H9 (cell line): ENCODE data around the gene LENG9. TPM values are rescaled to one million over a fixed set of nuclear protein-coding genes. Genes with fewer than 3 reads are reported as not detected.

ENCODE experiments used
- DNase-seq: peaks from one replicate; pipeline ENCODE4 v3.0.0-alpha.2; 2017
- H2AFZ ChIP-seq: one replicate; pipeline ENCODE4 v1.6.1; 2013; ENCODE audit warnings: mild to moderate bottlenecking, low read length, control low read depth, moderate library complexity
- H2AK5ac ChIP-seq: 2 replicates; pipeline ENCODE4 v1.6.1; 2013; ENCODE audit warnings: low read length, control low read depth, mixed read lengths; ENCODE audit not compliant: insufficient read length
- H2BK120ac ChIP-seq: one replicate; pipeline ENCODE4 v1.6.1; 2013; ENCODE audit warnings: low read depth, mild to moderate bottlenecking, low read length, control low read depth, inconsistent platforms; ENCODE audit not compliant: poor library complexity, severe bottlenecking
- H2BK12ac ChIP-seq: 2 replicates; pipeline ENCODE4 v1.6.1; 2013; ENCODE audit warnings: low read length, control low read depth, mixed read lengths, low read depth; ENCODE audit not compliant: insufficient read length
- H2BK15ac ChIP-seq: 2 replicates; pipeline ENCODE4 v1.6.1; 2013; ENCODE audit warnings: low read depth, low read length, control low read depth
- H2BK20ac ChIP-seq: one replicate; pipeline ENCODE4 v1.6.1; 2013; ENCODE audit warnings: low read depth, mild to moderate bottlenecking, low read length, control low read depth, inconsistent platforms; ENCODE audit not compliant: poor library complexity, severe bottlenecking
- H2BK5ac ChIP-seq: 2 replicates; pipeline ENCODE4 v1.6.1; 2013; ENCODE audit warnings: low read length, control low read depth, mixed read lengths; ENCODE audit not compliant: insufficient read length
- H3K14ac ChIP-seq: 2 replicates; pipeline ENCODE4 v1.6.1; 2013; ENCODE audit warnings: low read length, control low read depth; ENCODE audit not compliant: insufficient read depth
- H3K18ac ChIP-seq: 2 replicates; pipeline ENCODE4 v1.6.1; 2013; ENCODE audit warnings: low read depth, mild to moderate bottlenecking, mixed read lengths, low read length, control low read depth; ENCODE audit not compliant: insufficient read length
- H3K23ac ChIP-seq: 2 replicates; pipeline ENCODE4 v1.6.1; 2013; ENCODE audit warnings: low read length, control low read depth, mixed read lengths, low read depth; ENCODE audit not compliant: insufficient read length
- H3K23me2 ChIP-seq: 2 replicates; pipeline ENCODE4 v1.6.1; 2013; ENCODE audit warnings: low read depth, mild to moderate bottlenecking, mixed read lengths, low read length, control low read depth; ENCODE audit not compliant: insufficient read length, poor library complexity, severe bottlenecking
- H3K27ac ChIP-seq: 2 replicates; pipeline ENCODE4 v1.5.1; 2013; ENCODE audit warnings: low read length, control low read depth, mixed read lengths, low read depth; ENCODE audit not compliant: insufficient read length
- H3K27me3 ChIP-seq: 2 replicates; pipeline ENCODE4 v1.6.1; 2013; ENCODE audit warnings: low read length, control low read depth, inconsistent platforms; ENCODE audit not compliant: insufficient read depth
- H3K4ac ChIP-seq: 2 replicates; pipeline ENCODE4 v1.6.1; 2013; ENCODE audit warnings: low read depth, mild to moderate bottlenecking, control low read depth, inconsistent platforms, low read length, moderate library complexity
- H3K4me1 ChIP-seq: 2 replicates; pipeline ENCODE4 v1.6.1; 2013; ENCODE audit warnings: low read length, control low read depth, inconsistent platforms; ENCODE audit not compliant: insufficient read depth
- H3K4me2 ChIP-seq: 2 replicates; pipeline ENCODE4 v1.6.1; 2013; ENCODE audit warnings: low read length, control low read depth, mixed read lengths; ENCODE audit not compliant: insufficient read length, insufficient read depth
- H3K56ac ChIP-seq: 2 replicates; pipeline ENCODE4 v1.6.1; 2013; ENCODE audit warnings: low read depth, mild to moderate bottlenecking, mixed read lengths, low read length, control low read depth; ENCODE audit not compliant: insufficient read length
- H3K79me1 ChIP-seq: 2 replicates; pipeline ENCODE4 v1.6.1; 2013; ENCODE audit warnings: low read depth, mild to moderate bottlenecking, moderate library complexity, low read length, control low read depth, inconsistent platforms; ENCODE audit not compliant: insufficient read depth, poor library complexity, severe bottlenecking
- H3K79me2 ChIP-seq: 2 replicates; pipeline ENCODE4 v1.6.1; 2013; ENCODE audit warnings: low read length, control low read depth, inconsistent platforms; ENCODE audit not compliant: insufficient read depth
- H3K9ac ChIP-seq: 2 replicates; pipeline ENCODE4 v1.6.1; 2013; ENCODE audit warnings: low read length, control low read depth, mixed read lengths; ENCODE audit not compliant: insufficient read length; ENCODE audit errors: extremely low read depth
- H3K9me3 ChIP-seq: one replicate; pipeline ENCODE4 v1.6.1; 2013; ENCODE audit warnings: low read depth, low read length, inconsistent platforms; ENCODE audit not compliant: control insufficient read depth
- H3T11ph ChIP-seq: one replicate; pipeline ENCODE4 v1.6.1; 2013; ENCODE audit warnings: mild to moderate bottlenecking, low read length, control low read depth, inconsistent platforms
- H4K20me1 ChIP-seq: one replicate; pipeline ENCODE4 v1.6.1; 2013; ENCODE audit not compliant: control insufficient read depth, insufficient read length, insufficient read depth
- H4K5ac ChIP-seq: 2 replicates; pipeline ENCODE4 v1.6.1; 2013; ENCODE audit warnings: low read depth, mild to moderate bottlenecking, mixed read lengths, low read length, control low read depth; ENCODE audit not compliant: insufficient read length
- H4K8ac ChIP-seq: replicated peaks from 2 replicates; pipeline ENCODE4 v1.6.1; 2013; ENCODE audit warnings: low read length, control low read depth, mixed read lengths, low read depth; ENCODE audit not compliant: insufficient read length
- H4K91ac ChIP-seq: 2 replicates; pipeline ENCODE4 v1.6.1; 2013; ENCODE audit warnings: low read depth, mild to moderate bottlenecking, moderate library complexity, mixed read lengths, low read length, control low read depth; ENCODE audit not compliant: insufficient read length
- H3K27ac Mint-ChIP-seq, 3 experiments: 2 replicates in 2 of 3; 3 replicates in 1 of 3; pipeline ENCODE4 v1.8.0; 2020 to 2021; ENCODE audit warnings: mixed read lengths in 3 of 3, mild to moderate bottlenecking in 1 of 3, moderate library complexity in 1 of 3
- H3K27me3 Mint-ChIP-seq: 2 replicates; pipeline ENCODE4 v1.8.0; 2021; ENCODE audit warnings: low read depth, mild to moderate bottlenecking, moderate library complexity, mixed read lengths
- H3K36me3 Mint-ChIP-seq, 3 experiments: 2 replicates in 2 of 3; 3 replicates in 1 of 3; pipeline ENCODE4 v1.8.0; 2020 to 2021; ENCODE audit warnings: low read depth in 3 of 3, mixed read lengths in 3 of 3; ENCODE audit not compliant: insufficient read depth in 1 of 3
- H3K4me1 Mint-ChIP-seq, 2 experiments: 2 replicates each; pipeline ENCODE4 v1.8.0; 2020; ENCODE audit warnings: mixed read lengths in 2 of 2
- H3K4me3 Mint-ChIP-seq, 2 experiments: 2 replicates in 1 of 2; 3 replicates in 1 of 2; pipeline ENCODE4 v1.8.0; 2020 to 2021; ENCODE audit warnings: mild to moderate bottlenecking in 2 of 2, mixed read lengths in 2 of 2, moderate library complexity in 1 of 2
- H3K9me3 Mint-ChIP-seq, 2 experiments: 2 replicates in 1 of 2; 3 replicates in 1 of 2; pipeline ENCODE4 v1.8.0; 2020; ENCODE audit warnings: mild to moderate bottlenecking in 2 of 2, mixed read lengths in 2 of 2, moderate library complexity in 1 of 2
- CTCF ChIP-seq: fragments of 200-600 bp; sonication (generic); conservative IDR thresholded peaks from 3 replicates; pipeline ENCODE4 v1.8.0; 2021; ENCODE audit warnings: antibody characterized with exemption, mild to moderate bottlenecking
- WGBS: extraction: QIAGEN DNeasy Blood & Tissue Kit; methylation state at CpG from one replicate; pipeline ENCODE4 v1.1.7; 2013; ENCODE audit warnings: missing lambda C conversion rate, low lambda C conversion rate, mixed read lengths; ENCODE audit not compliant: insufficient read length; ENCODE audit errors: extremely low coverage; 5-methylcytosine and 5-hydroxymethylcytosine counted together
- total RNA-seq: library from RNA; stranded (reverse); gene quantifications from 2 replicates; pipeline ENCODE4 v1.2.1, GENCODE V29; 2021

LENG9 gene
- total RNA-seq, 1 experiment from 2014 or later = 3.8 TPM

DNA sequence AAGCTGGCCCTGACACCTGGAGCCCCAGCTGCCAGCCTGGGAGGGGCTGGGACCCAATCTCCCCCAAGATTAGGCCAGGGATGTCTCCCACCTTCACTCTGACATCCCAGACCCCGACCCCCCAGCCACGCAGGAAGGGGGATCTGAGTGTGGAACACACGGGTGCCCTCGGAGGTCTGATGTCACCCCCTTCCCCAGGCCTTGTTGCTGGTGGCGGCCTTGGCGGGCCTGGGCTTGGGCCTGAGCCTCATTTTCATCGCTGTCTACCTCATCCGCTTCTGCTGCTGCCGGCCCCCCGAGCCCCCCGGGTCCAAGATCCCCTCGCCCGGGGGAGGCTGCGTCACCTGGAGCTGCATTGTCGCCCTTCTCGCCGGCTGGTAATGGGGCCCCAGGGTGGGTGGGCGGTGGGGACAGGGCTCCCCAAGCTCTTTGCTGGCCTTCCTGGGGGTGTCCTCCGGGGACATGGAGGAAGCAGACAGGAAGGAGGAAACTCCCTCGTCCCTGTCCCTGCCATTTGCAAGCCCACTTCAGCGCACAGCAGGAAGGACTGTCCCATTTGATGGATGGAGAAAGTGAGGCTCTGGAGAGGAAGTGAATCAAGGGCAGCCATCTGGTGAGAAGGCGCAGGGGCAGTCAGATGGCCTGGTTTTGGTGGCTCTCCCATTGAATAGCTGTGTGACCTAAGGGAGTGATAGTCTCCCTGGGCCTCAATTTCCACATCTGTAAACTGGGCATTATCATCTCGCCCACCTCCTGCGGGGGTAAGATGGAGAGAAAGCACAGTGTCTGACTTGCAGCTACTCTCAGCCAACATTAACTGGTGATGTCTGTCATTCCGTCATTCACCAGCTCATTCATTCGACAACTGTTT, 44.4 kb downstream of the LENG9 start:
- no peak overlapping the region for H2AFZ ChIP-seq
- Mint-ChIP-seq H3K4me1 (peaks cover 41 to 51% of the 10 kb centered on the region in 2 experiments), H3K36me3 (peaks cover 17 to 35% (median 29%) of the 10 kb centered on the region in 3 experiments), H3K9me3 (peaks cover 3 to 6% of the 10 kb centered on the region in 2 experiments), H3K4me3 (peak overlapping the region in 1 of 2 experiments; percentile 67; a peak in 4 of 5 replicates), H3K27me3 (peaks cover 43% of the 10 kb centered on the region), H3K27ac (peak overlapping the region in 2 of 3 experiments; percentile 84 to 89; a peak in 4 of 7 replicates)
- H2BK5ac ChIP-seq = no peak overlapping the region
- H3K4ac ChIP-seq = no peak overlapping the region
- no peak overlapping the region for H2BK120ac ChIP-seq
- TF ChIP-seq CTCF = no peak
- no peak overlapping the region for H3T11ph ChIP-seq
- H3K23me2 ChIP-seq = peaks cover 15% of the 10 kb centered on the region
- H4K91ac ChIP-seq = no peak overlapping the region
- no peak overlapping the region for H2BK12ac ChIP-seq
- no peaks in the 10 kb centered on the region for H3K79me1 ChIP-seq
- H2AK5ac ChIP-seq = no peak overlapping the region
- H3K4me2 ChIP-seq = peak overlapping the region; percentile 30
- no peaks in the 10 kb centered on the region for H3K9me3 ChIP-seq
- H3K18ac ChIP-seq = no peak overlapping the region
- peaks cover 11% of the 10 kb centered on the region; the same call in 1 of the 2 replicates for H3K27me3 ChIP-seq
- H3K79me2 ChIP-seq = no peaks in the 10 kb centered on the region
- no peak overlapping the region for H3K23ac ChIP-seq
- no CpG with 5 or more reads among the region's 26 CpGs for WGBS
- H2BK15ac ChIP-seq = no peak overlapping the region
- no peak overlapping the region for H2BK20ac ChIP-seq
- H4K8ac ChIP-seq = no peak overlapping the region
- no peak for DNase-seq
- no peaks in the 10 kb centered on the region for H4K20me1 ChIP-seq
- H3K4me1 ChIP-seq = peaks cover 5% of the 10 kb centered on the region; the same call in 1 of the 2 replicates
- H3K14ac ChIP-seq = no peak overlapping the region
- no peak overlapping the region for H3K9ac ChIP-seq
- H3K27ac ChIP-seq = no peak overlapping the region
- H4K5ac ChIP-seq = no peak overlapping the region
- H3K56ac ChIP-seq = no peak overlapping the region
